Ishikawa (cell line): ENCODE measurements around the gene PPP2CA.

ENCODE experiments used
- CEBPB ChIP-seq: IDR thresholded peaks from 2 replicates; pipeline ENCODE4 v1.6.1; 2012
- CREB1 ChIP-seq: IDR thresholded peaks from 2 replicates; pipeline ENCODE4 v1.6.1; 2012; ENCODE audit warnings: low read depth
- EGR1 ChIP-seq: IDR thresholded peaks from 2 replicates; pipeline ENCODE4 v1.6.1; 2012
- EP300 ChIP-seq: IDR thresholded peaks from 2 replicates; pipeline ENCODE4 v1.6.1; 2012; ENCODE audit warnings: borderline replicate concordance
- FOXM1 ChIP-seq: IDR thresholded peaks from 2 replicates; pipeline ENCODE4 v1.6.1; 2012; ENCODE audit warnings: low read depth, borderline replicate concordance
- MAX ChIP-seq: IDR thresholded peaks from 2 replicates; pipeline ENCODE4 v1.6.1; 2012
- NFIC ChIP-seq: IDR thresholded peaks from 2 replicates; pipeline ENCODE4 v1.6.1; 2012
- RAD21 ChIP-seq: IDR thresholded peaks from 2 replicates; pipeline ENCODE4 v1.6.1; 2012; ENCODE audit warnings: low read depth
- REST ChIP-seq: IDR thresholded peaks from 2 replicates; pipeline ENCODE4 v1.6.1; 2012; ENCODE audit warnings: low read depth, mild to moderate bottlenecking
- TAF1 ChIP-seq: IDR thresholded peaks from 2 replicates; pipeline ENCODE4 v1.6.1; 2012; ENCODE audit warnings: low read depth, mild to moderate bottlenecking
- TCF12 ChIP-seq: IDR thresholded peaks from 2 replicates; pipeline ENCODE4 v1.6.1; 2012; ENCODE audit warnings: low read depth
- TEAD4 ChIP-seq: IDR thresholded peaks from 2 replicates; pipeline ENCODE4 v1.6.1; 2012
- USF1 ChIP-seq: IDR thresholded peaks from 2 replicates; pipeline ENCODE4 v1.6.1; 2012
- YY1 ChIP-seq: IDR thresholded peaks from 2 replicates; pipeline ENCODE4 v1.6.1; 2012; ENCODE audit warnings: low read depth
- ZBTB7A ChIP-seq: IDR thresholded peaks from 2 replicates; pipeline ENCODE4 v1.6.1; 2012; ENCODE audit warnings: low read depth

PPP2CA gene

GRCh38 chr5:134153241-134153640 is 72.6 kb downstream of the PPP2CA start:
- no peak for TF ChIP-seq RAD21
- no peak for TF ChIP-seq USF1
- no peak for TF ChIP-seq EGR1
- TF ChIP-seq TEAD4, result no peak
- TF ChIP-seq CREB1, result no peak
- no peak for TF ChIP-seq REST
- no peak for TF ChIP-seq FOXM1
- TF ChIP-seq TCF12, result no peak
- TF ChIP-seq CEBPB, result no peak
- TF ChIP-seq YY1, result no peak
- TF ChIP-seq NFIC, result no peak
- TF ChIP-seq ZBTB7A, result no peak
- no peak for TF ChIP-seq MAX

GRCh38 chr5:134151723-134152122 is 74.2 kb downstream of the PPP2CA start:
- no peak for TF ChIP-seq EP300
- no peak for TF ChIP-seq EGR1
- TF ChIP-seq MAX, result no peak

GRCh38 chr5:134149571-134150303 is 76.1 kb downstream of the PPP2CA start:
- TF ChIP-seq FOXM1 (no peak), ZBTB7A (no peak), RAD21 (no peak), TEAD4 (no peak), YY1 (no peak), CREB1 (no peak), NFIC (no peak), EP300 (no peak)

DNA sequence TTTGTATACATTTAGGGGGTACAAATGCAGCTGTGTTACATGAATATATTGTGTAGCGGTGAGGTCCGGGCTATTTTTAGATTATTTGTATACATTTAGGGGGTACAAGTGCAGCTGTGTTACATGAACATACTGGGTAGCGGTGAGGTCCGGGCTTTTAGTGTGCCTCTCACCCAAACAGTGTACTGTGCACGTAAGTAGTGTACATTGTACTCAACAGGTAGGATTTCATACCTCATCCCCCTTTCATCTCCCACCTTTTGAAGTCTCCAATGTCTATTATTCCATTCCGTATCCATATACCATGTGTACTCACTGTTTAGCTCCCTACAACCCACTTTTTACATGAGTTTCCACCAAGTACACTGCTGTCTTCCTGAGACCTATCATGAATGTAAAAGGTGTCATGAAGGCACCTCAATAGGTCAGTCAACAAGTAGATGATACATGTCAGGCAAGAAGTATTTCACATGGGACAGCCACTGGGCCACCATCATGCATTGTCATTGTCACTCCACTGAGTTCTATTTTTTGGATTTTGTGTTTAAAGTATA is 76.8 kb downstream of the PPP2CA start:
- TF ChIP-seq ZBTB7A (no peak), EGR1 (no peak), EP300 (no peak), MAX (no peak), RAD21 (no peak), TCF12 (no peak), TAF1 (no peak), REST (no peak), YY1 (no peak), USF1 (no peak), CREB1 (no peak), CEBPB (no peak), TEAD4 (no peak), FOXM1 (no peak), NFIC (no peak)

DNA sequence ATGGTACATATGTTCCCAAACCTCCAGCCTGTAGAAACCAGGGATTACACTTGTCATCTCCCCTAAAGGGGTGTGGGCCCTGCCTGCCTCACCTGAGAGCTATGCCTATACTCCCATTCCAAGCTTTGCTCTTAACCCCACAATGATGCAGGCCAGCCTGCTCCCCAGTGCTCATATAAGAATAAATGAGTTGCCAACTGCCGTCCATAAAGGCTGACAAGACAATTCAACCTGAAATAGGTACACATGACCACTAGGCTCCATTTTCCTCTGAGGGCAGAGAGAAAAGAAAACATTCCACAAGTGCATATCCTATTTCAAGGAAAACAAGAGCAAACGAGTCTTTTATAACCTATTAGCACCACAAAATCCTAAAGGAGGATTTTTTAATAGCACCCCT is 77.6 kb downstream of the PPP2CA start:
- TF ChIP-seq NFIC (no peak), CEBPB (no peak)

DNA sequence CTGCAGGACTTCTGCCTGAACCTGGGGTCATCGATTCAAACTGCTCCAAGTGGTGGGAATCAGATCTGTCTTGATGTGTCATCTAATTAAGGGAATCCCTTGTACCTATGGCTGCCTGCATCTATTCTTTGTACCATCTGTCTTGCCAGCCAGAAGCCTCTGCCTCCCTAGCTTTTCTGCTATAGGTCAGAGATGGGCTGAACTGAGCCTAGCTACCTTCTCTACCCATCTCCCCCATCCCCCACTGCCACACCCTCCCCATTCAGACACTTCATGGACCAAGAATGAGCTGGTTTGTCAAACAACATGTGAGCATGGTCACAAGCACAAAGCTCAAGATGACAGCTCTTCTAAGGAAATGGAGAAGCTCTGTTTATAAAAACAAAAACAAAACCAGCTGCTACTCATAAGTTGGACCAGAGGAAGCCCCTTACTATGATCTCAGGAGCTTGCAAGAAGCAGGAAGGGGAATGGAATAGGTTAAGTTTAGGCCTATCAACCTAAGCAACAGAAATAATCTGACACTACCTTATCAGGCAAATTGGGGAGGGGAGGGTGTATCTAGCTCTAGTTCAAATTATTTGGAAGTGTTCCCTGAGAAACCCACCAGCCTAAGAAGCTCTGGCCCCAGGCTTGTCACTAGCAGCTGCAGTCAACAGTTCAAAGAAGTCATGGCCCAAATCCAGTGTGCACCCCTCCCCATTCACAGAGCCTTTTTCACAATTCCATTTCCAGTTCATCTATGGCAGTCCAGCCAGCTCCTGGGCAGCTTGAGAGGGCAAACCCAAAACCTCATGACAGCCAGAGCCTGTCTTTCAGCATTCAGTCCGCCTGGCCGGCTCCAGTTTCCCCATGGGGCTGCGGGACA is 79.0 kb downstream of the PPP2CA start:
- TF ChIP-seq RAD21, result no peak
- no peak for TF ChIP-seq ZBTB7A
- TF ChIP-seq CEBPB, result no peak
- TF ChIP-seq USF1, result no peak
- no peak for TF ChIP-seq EP300
- TF ChIP-seq TAF1, result no peak
- no peak for TF ChIP-seq REST
- no peak for TF ChIP-seq TEAD4
- TF ChIP-seq EGR1, result no peak
- no peak for TF ChIP-seq FOXM1
